Activated CD4-positive, alpha-beta T cell treated with anti-CD3 and anti-CD28 coated beads, Interleukin-2, Interleukin-6, amounts not matched to agents 100 ng/mL and 50 ng/mL, durations not matched to agents 16 hours and 8 hours (primary cell): ENCODE measurements around the gene ABCA3.

ENCODE experiments used
- DNase-seq: peaks from one replicate; pipeline ENCODE4 v3.0.0-alpha.2; 2020

Gene ABCA3

GRCh38 chr16:2233046-2233775 is 107.3 kb downstream of the ABCA3 start:
- no peak for DNase-seq

- no peak for DNase-seq
Measured at GRCh38 chr16:2232094-2232990, 108.2 kb downstream of the ABCA3 start.

- DNase-seq, result no peak
Measured at GRCh38 chr16:2231016-2231931, 109.3 kb downstream of the ABCA3 start.

- no peak for DNase-seq
Measured at GRCh38 chr16:2230376-2230775, 110.2 kb downstream of the ABCA3 start.

- DNase-seq, result no peak
Measured at GRCh38 chr16:2229632-2230250, 110.8 kb downstream of the ABCA3 start.

- no peak for DNase-seq
Measured at GRCh38 chr16:2229091-2229490, 111.4 kb downstream of the ABCA3 start.

- no peak for DNase-seq
Measured at GRCh38 chr16:2228161-2228824, 112.2 kb downstream of the ABCA3 start.

- no peak for DNase-seq
Measured at GRCh38 chr16:2226918-2227317, 113.6 kb downstream of the ABCA3 start.

GRCh38 chr16:2226245-2226793 is 114.2 kb downstream of the ABCA3 start:
- no peak for DNase-seq
